ENCODE results near the gene EEF2K. TPM values are rescaled to one million over a fixed set of nuclear protein-coding genes. Genes with fewer than 3 reads are reported as not detected.

EEF2K gene
- total and polyA plus RNA-seq, 2 of the 13 experiments (the other 11 are each of a cell fraction or from before 2014, with no cell fraction given): 22.0 to 23.8 TPM

- no peak for TF ChIP-seq TFDP1 (CRISPR knock-in tag; IDR thresholded peaks at IDR 0.05; ENCODE audit: borderline replicate concordance)
- TF ChIP-seq POGK (CRISPR knock-in tag; conservative IDR thresholded peaks at IDR 0.05): no peak
- no peak for TF ChIP-seq SKIL (CRISPR knock-in tag; IDR thresholded peaks at IDR 0.05; ENCODE audit: borderline replicate concordance)
- TF ChIP-seq NFYB (CRISPR knock-in tag; IDR thresholded peaks at IDR 0.05): no peak
- TF ChIP-seq TCF7L2 (IDR thresholded peaks at IDR 0.05; ENCODE audit: low read depth, low read length): no peak
- TF ChIP-seq ELF1 (CRISPR knock-in tag; IDR thresholded peaks at IDR 0.05): peak; percentile 67; the same call in 1 of the 2 replicates
- peak; percentile 58; the same call in 1 of the 2 replicates for TF ChIP-seq ZNF788 (CRISPR knock-in tag; IDR thresholded peaks at IDR 0.05; ENCODE audit: borderline replicate concordance)
- peak; percentile 77; the same call in 1 of the 2 replicates for TF ChIP-seq RELA (CRISPR knock-in tag; IDR thresholded peaks at IDR 0.05)
- no peak for TF ChIP-seq ZNF878 (CRISPR knock-in tag; IDR thresholded peaks at IDR 0.05)
- TF ChIP-seq SMC3 (IDR thresholded peaks at IDR 0.05; ENCODE audit: low read length): peak; percentile 97
- TF ChIP-seq FOXM1 (CRISPR knock-in tag; IDR thresholded peaks at IDR 0.05): no peak
- TF ChIP-seq ZNF207 (IDR thresholded peaks at IDR 0.05; ENCODE audit: borderline replicate concordance): no peak
- TF ChIP-seq MTA1 (CRISPR knock-in tag; IDR thresholded peaks at IDR 0.05; ENCODE audit: borderline replicate concordance): no peak
- no peak for TF ChIP-seq FOXO4 (CRISPR knock-in tag; conservative IDR thresholded peaks at IDR 0.05)
- TF ChIP-seq ZNF660 (CRISPR knock-in tag; IDR thresholded peaks at IDR 0.05; ENCODE audit: borderline replicate concordance, low read depth): no peak
- no peak for TF ChIP-seq ZNF784 (CRISPR knock-in tag; IDR thresholded peaks at IDR 0.05; ENCODE audit: borderline replicate concordance)
- TF ChIP-seq ZNF350 (CRISPR knock-in tag; IDR thresholded peaks at IDR 0.05; ENCODE audit: borderline replicate concordance, low read depth): no peak
- no peak for TF ChIP-seq RBFOX2 (IDR thresholded peaks at IDR 0.05; ENCODE audit: low read depth, low read length)
- no peak for TF ChIP-seq MTERF4 (CRISPR knock-in tag; IDR thresholded peaks at IDR 0.05)
- TF ChIP-seq ZNF260 (CRISPR knock-in tag; IDR thresholded peaks at IDR 0.05; ENCODE audit: borderline replicate concordance, low read depth): no peak
Measured at GRCh38 chr16:22188595-22189442, 17.3 kb upstream of the EEF2K start (continued).

All from HepG2 (cell line).